Measurements from ENCODE around the gene CCDC186. TPM values are rescaled to one million over a fixed set of nuclear protein-coding genes. Genes with fewer than 3 reads are reported as not detected.

Gene CCDC186
- total RNA-seq, 2 donors from 2014 or later = 15.2 to 21.5 TPM

- no peak overlapping the region for H3K27ac ChIP-seq
- H3K4me3 ChIP-seq = no peak overlapping the region
- no peak for ATAC-seq (ENCODE audit: insufficient number of reproducible peaks, low FRiP score, low read depth)
- TF ChIP-seq CTCF (IDR thresholded peaks at IDR 0.05) = no peak
- DNase-seq (ENCODE audit: low spot score) = no peak
- H3K36me3 ChIP-seq = no peaks in the 10 kb centered on the region
- no peaks in the 10 kb centered on the region for H3K9me3 ChIP-seq
- H3K4me1 ChIP-seq (ENCODE audit: control insufficient read depth in 1 of 2, low read depth in 2 of 2) = no peaks in the 10 kb centered on the region
- H3K27me3 ChIP-seq (replicated peaks; ENCODE audit: insufficient read depth) = no peaks in the 10 kb centered on the region
These were observed 10.3 kb upstream of the CCDC186 start for GRCh38 chr10:114184276-114184675.

- no peaks in the 10 kb centered on the region for H3K27me3 ChIP-seq (replicated peaks; ENCODE audit: insufficient read depth)
- no peak for TF ChIP-seq CTCF (IDR thresholded peaks at IDR 0.05)
- no peaks in the 10 kb centered on the region for H3K9me3 ChIP-seq
- H3K4me1 ChIP-seq (ENCODE audit: control insufficient read depth in 1 of 2, low read depth in 2 of 2) = no peaks in the 10 kb centered on the region
- H3K4me3 ChIP-seq = no peak overlapping the region
- no peak overlapping the region for H3K27ac ChIP-seq
- ATAC-seq (ENCODE audit: insufficient number of reproducible peaks, low FRiP score, low read depth) = no peak
- no peak for DNase-seq (ENCODE audit: low spot score)
- H3K36me3 ChIP-seq = no peaks in the 10 kb centered on the region
These were observed 9.6 kb upstream of the CCDC186 start for GRCh38 chr10:114183563-114183962.

GRCh38 chr10:114181971-114182370 is 8.0 kb upstream of the CCDC186 start:
- Histone ChIP-seq H3K27me3 (replicated peaks; ENCODE audit: insufficient read depth) (no peaks in the 10 kb centered on the region), H3K4me3 (no peak overlapping the region), H3K27ac (no peak overlapping the region), H3K9me3 (no peaks in the 10 kb centered on the region), H3K36me3 (no peaks in the 10 kb centered on the region), H3K4me1 (ENCODE audit: control insufficient read depth in 1 of 2, low read depth in 2 of 2) (no peaks in the 10 kb centered on the region)
- no peak for TF ChIP-seq CTCF (IDR thresholded peaks at IDR 0.05)
- ATAC-seq (ENCODE audit: insufficient number of reproducible peaks, low FRiP score, low read depth) (no peak), DNase-seq (ENCODE audit: low spot score) (no peak)

GRCh38 chr10:114180937-114181336 is 6.9 kb upstream of the CCDC186 start:
- ATAC-seq (ENCODE audit: insufficient number of reproducible peaks, low FRiP score, low read depth) (no peak), DNase-seq (ENCODE audit: low spot score) (no peak)
- no peak overlapping the region for H3K27ac ChIP-seq
- H3K4me1 ChIP-seq (ENCODE audit: control insufficient read depth in 1 of 2, low read depth in 2 of 2) = no peaks in the 10 kb centered on the region
- no peaks in the 10 kb centered on the region for H3K36me3 ChIP-seq
- no peak for TF ChIP-seq CTCF (IDR thresholded peaks at IDR 0.05)
- H3K27me3 ChIP-seq (replicated peaks; ENCODE audit: insufficient read depth) = no peaks in the 10 kb centered on the region
- H3K4me3 ChIP-seq = no peak overlapping the region
- H3K9me3 ChIP-seq = no peaks in the 10 kb centered on the region

- DNase-seq (ENCODE audit: low spot score) (no peak), ATAC-seq (ENCODE audit: insufficient number of reproducible peaks, low FRiP score, low read depth) (no peak)
- Histone ChIP-seq H3K4me1 (ENCODE audit: control insufficient read depth in 1 of 2, low read depth in 2 of 2) (no peaks in the 10 kb centered on the region), H3K36me3 (no peaks in the 10 kb centered on the region), H3K9me3 (no peaks in the 10 kb centered on the region), H3K27me3 (replicated peaks; ENCODE audit: insufficient read depth) (no peaks in the 10 kb centered on the region), H3K4me3 (no peak overlapping the region), H3K27ac (no peak overlapping the region)
- TF ChIP-seq CTCF (IDR thresholded peaks at IDR 0.05) = no peak
These were observed 5.7 kb upstream of the CCDC186 start for GRCh38 chr10:114179747-114180146.

All from thoracic aorta (tissue), 2 donors.